NCI-H526 treated with DMSO at 0.1 percent for 48 hours (cell line): ENCODE results near the gene DDX5.

Source experiments
- DNase-seq: peaks from one replicate; lab custom pipeline; 2025; lab: John Stamatoyannopoulos, UW

Gene DDX5

GRCh38 chr17:64506201-64506575, at the start of gene DDX5:
Gene DDX5 (minus strand): TSS chr17:64506289. CDS start chr17:64506119, 170 bp downstream.
- DNase-seq, result peak; percentile 99

- no peak for DNase-seq
Measured at GRCh38 chr17:64555281-64555680, 49.2 kb upstream of the DDX5 start.

DNA sequence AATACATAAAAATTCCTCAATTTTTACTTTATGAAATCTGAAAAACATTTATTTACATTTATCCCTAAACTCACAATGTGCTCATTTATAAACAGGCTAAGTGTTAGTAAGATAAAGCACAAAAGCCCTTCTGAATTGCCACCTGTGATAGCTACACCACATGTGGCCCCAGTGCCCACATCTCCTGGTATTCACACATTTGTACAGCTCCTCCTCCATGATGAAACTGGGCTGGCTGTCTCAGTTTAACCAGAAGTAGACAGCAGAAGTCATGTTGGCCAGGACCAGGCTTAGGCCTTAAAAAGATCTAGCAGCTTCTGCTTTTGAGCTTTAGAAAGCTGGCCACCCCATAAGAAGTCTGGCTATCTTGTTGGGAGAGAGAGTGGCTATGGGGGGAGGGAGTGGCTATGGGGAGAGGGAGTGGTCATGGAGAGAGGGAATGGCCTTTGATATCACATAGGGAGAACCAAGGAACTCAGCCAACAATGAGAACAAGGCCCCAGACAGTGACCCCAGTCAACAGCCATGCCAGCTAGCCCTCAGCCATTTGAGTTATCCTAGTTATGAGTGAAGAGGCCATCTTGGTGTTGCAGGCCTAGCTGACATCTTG, 48.0 kb upstream of the DDX5 start:
- no peak for DNase-seq

DNA sequence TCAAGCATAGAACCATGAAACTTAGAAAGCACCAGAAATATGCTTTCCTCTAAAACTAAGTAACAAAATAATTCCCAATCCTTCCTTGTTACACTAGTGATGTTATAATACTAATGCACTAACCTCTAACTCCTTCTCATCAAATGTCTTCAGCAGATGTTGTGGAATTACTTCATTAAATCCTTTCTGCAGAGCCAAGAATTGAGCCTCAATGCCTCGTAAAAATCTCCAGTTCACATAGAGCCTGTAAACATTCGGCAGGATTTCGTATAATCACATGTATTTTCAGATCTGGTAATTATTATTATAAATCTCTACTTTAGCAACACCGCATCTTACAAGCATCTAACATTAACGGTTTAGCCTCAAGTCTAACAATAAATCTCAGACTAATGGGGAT, 45.4 kb upstream of the DDX5 start:
- no peak for DNase-seq

GRCh38 chr17:64547319-64547718, 41.2 kb upstream of the DDX5 start:
- DNase-seq, result no peak

DNA sequence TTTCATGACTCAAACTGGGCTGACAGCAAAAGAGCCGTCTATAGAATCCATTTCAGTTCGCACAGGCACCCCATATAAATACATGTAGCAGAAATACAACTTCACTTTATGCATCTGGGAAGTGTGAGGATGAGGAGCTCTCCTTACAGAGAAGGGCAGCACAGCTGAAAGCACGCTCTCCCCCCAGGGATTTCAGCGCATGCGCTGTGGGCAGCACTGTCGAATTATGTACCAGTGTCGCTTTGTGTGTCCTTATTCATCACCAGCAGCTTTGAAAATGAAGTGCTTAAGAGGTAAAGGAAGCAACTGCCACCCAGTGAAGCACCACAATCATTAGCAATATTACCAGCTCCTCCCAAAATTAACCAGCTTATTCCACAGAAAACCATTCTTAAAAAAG, 40.6 kb upstream of the DDX5 start:
- no peak for DNase-seq

- DNase-seq, result no peak
Measured at GRCh38 chr17:64544742-64545141, 38.7 kb upstream of the DDX5 start.

- no peak for DNase-seq
Measured at GRCh38 chr17:64540118-64540776, 34.2 kb upstream of the DDX5 start.

DNA sequence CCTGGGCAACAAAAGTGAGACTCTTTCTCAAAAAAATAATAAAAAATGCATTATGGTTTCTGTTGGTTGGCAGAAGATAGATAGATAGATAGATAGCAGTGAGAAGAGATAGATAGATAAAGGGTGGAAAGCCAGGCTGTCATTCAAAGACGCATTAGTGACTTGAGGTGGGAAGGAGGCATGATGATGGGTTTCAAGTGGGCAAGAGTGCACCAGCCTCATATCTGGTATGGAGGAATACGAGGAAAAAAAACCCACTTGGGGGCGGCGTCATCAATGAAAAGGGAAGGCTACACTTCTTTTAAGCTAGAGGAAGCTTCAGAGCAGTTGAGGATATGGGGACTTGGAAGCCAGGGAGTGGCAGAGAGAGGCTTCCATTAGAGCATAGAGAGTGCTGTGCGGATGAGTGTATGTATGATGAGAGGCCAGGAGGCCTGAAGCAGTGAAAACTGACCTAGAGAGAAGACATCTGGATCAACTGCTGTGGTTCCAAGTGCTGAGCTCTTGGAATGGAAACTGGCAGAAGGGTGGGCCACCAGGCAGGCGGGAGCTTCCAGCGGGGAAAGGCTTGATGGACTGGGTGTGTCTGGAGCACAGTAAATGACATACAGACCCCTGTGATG, 32.5 kb upstream of the DDX5 start:
- DNase-seq, result no peak

DNA sequence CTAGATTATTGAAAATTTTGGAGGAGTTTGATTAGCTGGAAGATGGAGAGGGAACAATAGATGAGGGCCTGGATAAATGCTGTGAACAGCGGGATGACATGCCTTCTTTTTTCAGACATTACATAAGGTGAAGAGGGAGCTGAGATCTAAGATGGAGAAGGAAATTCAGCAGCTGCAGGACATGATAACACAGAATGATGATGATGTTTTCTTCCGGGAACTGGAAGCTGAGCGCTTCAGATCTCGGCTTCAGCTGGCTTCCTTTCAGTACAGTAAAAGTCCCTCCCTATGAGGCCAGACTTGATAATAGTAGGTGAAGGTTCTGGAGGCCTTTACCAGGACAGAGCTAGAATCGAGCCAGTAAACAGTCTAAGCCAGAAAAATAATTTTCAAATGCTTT, 31.4 kb upstream of the DDX5 start:
- no peak for DNase-seq

GRCh38 chr17:64536913-64537312, 30.8 kb upstream of the DDX5 start:
- DNase-seq, result no peak

GRCh38 chr17:64535357-64535756, 29.3 kb upstream of the DDX5 start:
- DNase-seq, result no peak

- DNase-seq, result no peak
Measured at GRCh38 chr17:64534187-64534586, 28.1 kb upstream of the DDX5 start.

DNA sequence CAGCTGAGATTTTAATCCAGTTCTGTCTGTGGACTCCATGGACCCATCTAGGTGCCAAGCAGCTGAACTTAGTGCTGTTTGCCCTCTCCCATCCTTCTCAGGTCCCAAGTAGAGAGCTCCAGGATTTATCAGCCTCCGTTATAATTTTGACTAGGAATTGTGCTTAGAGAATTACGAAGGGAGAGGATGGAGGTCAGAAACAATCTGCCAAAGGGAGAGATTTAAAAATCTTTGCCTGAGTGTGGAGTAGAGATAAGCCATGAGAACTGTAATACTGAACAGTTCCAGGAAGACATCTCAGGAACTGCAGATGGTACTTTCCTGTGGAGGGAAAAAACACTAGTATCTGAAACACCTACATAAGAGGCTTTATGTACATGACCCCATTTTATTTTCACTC, 27.7 kb upstream of the DDX5 start:
- no peak for DNase-seq

GRCh38 chr17:64532409-64532808, 26.3 kb upstream of the DDX5 start:
- DNase-seq, result no peak

DNA sequence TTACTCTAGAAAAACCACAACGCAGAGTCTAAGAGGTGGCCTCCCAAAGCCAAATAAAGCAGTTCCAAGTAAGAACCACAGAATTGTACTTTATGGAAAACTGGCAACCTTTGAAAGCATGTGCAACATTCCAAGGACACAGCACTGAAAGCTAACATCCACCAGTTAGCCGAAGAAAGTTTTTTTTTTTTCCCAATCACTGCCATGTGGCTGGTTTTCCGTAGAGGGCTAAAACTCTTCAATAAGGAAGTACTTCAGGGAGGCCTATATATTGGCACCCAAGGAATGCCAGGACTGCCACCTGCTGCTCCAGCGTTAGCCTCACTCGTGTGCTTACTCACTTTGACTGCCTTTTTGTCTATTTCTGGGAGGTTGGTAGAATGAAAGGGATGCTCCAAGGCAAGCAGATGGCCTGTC, 25.9 kb upstream of the DDX5 start:
- no peak for DNase-seq

- DNase-seq, result no peak
Measured at GRCh38 chr17:64529221-64529620, 23.1 kb upstream of the DDX5 start.

DNA sequence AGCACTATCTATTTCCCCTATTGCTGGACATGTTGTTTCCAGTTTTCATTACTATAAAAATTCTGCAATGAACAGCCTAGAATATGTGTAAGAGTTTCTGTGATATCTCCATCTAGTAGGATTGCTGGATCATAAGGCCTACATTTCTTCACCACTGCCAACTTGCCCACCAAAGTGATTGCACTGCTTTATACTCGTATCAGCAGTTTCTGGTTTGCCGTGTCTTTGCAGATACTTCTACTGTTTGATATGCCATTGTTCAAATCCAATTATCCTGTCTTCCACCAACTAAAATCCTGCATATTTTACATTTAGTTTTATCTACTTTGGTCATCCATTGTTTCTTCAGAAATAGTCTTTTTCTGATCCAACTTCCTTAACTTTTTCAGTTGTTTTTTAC, 21.8 kb upstream of the DDX5 start:
- no peak for DNase-seq

- no peak for DNase-seq
Measured at GRCh38 chr17:64520359-64520758, 14.3 kb upstream of the DDX5 start.

- no peak for DNase-seq
Measured at GRCh38 chr17:64519601-64520000, 13.5 kb upstream of the DDX5 start.

- no peak for DNase-seq
Measured at GRCh38 chr17:64515829-64516228, 9.7 kb upstream of the DDX5 start.

- no peak for DNase-seq
Measured at GRCh38 chr17:64515419-64515818, 9.3 kb upstream of the DDX5 start.

GRCh38 chr17:64509179-64509578, 3.1 kb upstream of the DDX5 start:
- DNase-seq, result no peak

- DNase-seq, result no peak
Measured at GRCh38 chr17:64508683-64509082, 2.6 kb upstream of the DDX5 start.
